ENCODE data around the gene PFKFB4.
"Not testable (repeated sequence)": the region's sequence is repeated elsewhere in the genome, so short reads cannot be mapped to it uniquely, and the experiment has no call there.

PFKFB4 gene

GRCh38 chr3:48492461-48493202 lies 64.0 kb downstream of the PFKFB4 start:
- DNase-seq (ENCODE audit: low read depth): no peak

GRCh38 chr3:48486952-48487351 lies 69.7 kb downstream of the PFKFB4 start:
- DNase-seq (ENCODE audit: low read depth): no peak

GRCh38 chr3:48482822-48483221 lies 73.8 kb downstream of the PFKFB4 start:
- DNase-seq (ENCODE audit: low read depth): not testable (repeated sequence)

GRCh38 chr3:48480891-48481290 lies 75.7 kb downstream of the PFKFB4 start:
- DNase-seq (ENCODE audit: low read depth): not testable (repeated sequence)

GRCh38 chr3:48478626-48479555 lies 77.7 kb downstream of the PFKFB4 start:
- DNase-seq (ENCODE audit: low read depth): no peak

GRCh38 chr3:48477959-48478520 lies 78.6 kb downstream of the PFKFB4 start:
- no peak for DNase-seq (ENCODE audit: low read depth)

GRCh38 chr3:48476426-48477053 lies 80.1 kb downstream of the PFKFB4 start:
- no peak for DNase-seq (ENCODE audit: low read depth)

GRCh38 chr3:48475188-48475587 lies 81.4 kb downstream of the PFKFB4 start:
- DNase-seq (ENCODE audit: low read depth): no peak

- DNase-seq (ENCODE audit: low read depth): no peak
Measured at GRCh38 chr3:48474619-48475018, 82.0 kb downstream of the PFKFB4 start.

GRCh38 chr3:48474031-48474430 lies 82.6 kb downstream of the PFKFB4 start:
- not testable (repeated sequence) for DNase-seq (ENCODE audit: low read depth)

- no peak for DNase-seq (ENCODE audit: low read depth)
Measured at GRCh38 chr3:48473617-48473952, 83.0 kb downstream of the PFKFB4 start.

GRCh38 chr3:48472923-48473616 lies 83.5 kb downstream of the PFKFB4 start:
- DNase-seq (ENCODE audit: low read depth): peak; percentile 85

- DNase-seq (ENCODE audit: low read depth): no peak
Measured at GRCh38 chr3:48472673-48472922, 84.0 kb downstream of the PFKFB4 start.

- DNase-seq (ENCODE audit: low read depth): no peak
Measured at GRCh38 chr3:48470286-48470685, 86.3 kb downstream of the PFKFB4 start.

- no peak for DNase-seq (ENCODE audit: low read depth)
Measured at GRCh38 chr3:48469046-48469915, 87.3 kb downstream of the PFKFB4 start.

GRCh38 chr3:48468329-48468731 lies 88.3 kb downstream of the PFKFB4 start:
- no peak for DNase-seq (ENCODE audit: low read depth)
